Pancreas (tissue), 10 donors: ENCODE measurements around the gene CACNA2D3. TPM values are rescaled to one million over a fixed set of nuclear protein-coding genes. Genes with fewer than 3 reads are reported as not detected.

Experiments
- ATAC-seq, 4 donors: fragments of 200-7000 bp; cut with Tn5 transposase; one replicate each; pipeline versions ENCODE4 v1.8.0 to v1.9.1; 2020; ENCODE audit warnings: mild to moderate bottlenecking in 4 of 4, moderate library complexity in 4 of 4
- DNase-seq, 6 donors: peaks; one replicate each; pipeline ENCODE4 v3.0.0-alpha.2; 2020
- FAIRE-seq: peaks from 2 replicates; lab custom pipeline; 2012; peaks lifted over from hg19 to GRCh38; lab: Jason Lieb, UNC
- H3K27ac ChIP-seq, 4 donors: fragments of 200-600 bp; sonication (generic); 1 replicate in 3 of 4; 2 replicates in 1 of 4; pipeline versions ENCODE4 v1.5.0 to v1.8.0; 2020
- H3K27me3 ChIP-seq, 4 donors: fragments of 200-600 bp; one replicate each; pipeline ENCODE4 v1.8.0; 2021
- H3K36me3 ChIP-seq, 3 donors: fragments of 200-600 bp; sonication (generic) in 1 of 3; one replicate each; pipeline versions ENCODE4 v1.5.0 to v1.8.0; 2020 to 2021
- H3K4me1 ChIP-seq, 3 donors: fragments of 200-600 bp; one replicate each; pipeline ENCODE4 v1.8.0; 2021
- H3K4me3 ChIP-seq, 4 donors: fragments of 200-600 bp; sonication (generic) in 2 of 4; one replicate each; pipeline versions ENCODE4 v1.5.0 to v1.8.0; 2020 to 2021
- H3K9me3 ChIP-seq, 4 donors: fragments of 200-600 bp; one replicate each; pipeline ENCODE4 v1.8.0; 2021
- WGBS, 2 donors: extraction: QIAGEN DNeasy Blood & Tissue Kit; methylation state at CpG; one replicate each; pipeline ENCODE4 v1.1.7; 2013; 5-methylcytosine and 5-hydroxymethylcytosine counted together
- intact Hi-C, 3 donors: fragments of 100-400 bp; cut with DNase I; formaldehyde crosslinking; loops; one replicate each; pipeline versions ENCODE4 v1.11.1 to v1.14.2; 2022
- polyA plus RNA-seq, 2 donors: library from polyadenylated mRNA; stranded (reverse); fragments of 200-250 nt; gene quantifications; one replicate each; pipeline ENCODE4 v1.2.3, GENCODE V29; 2013
- total RNA-seq, 6 donors: library from RNA; stranded (reverse); fragmentation: NEBNext Ultra II Directional in 4 of 6; extraction: Animal tissue kit (Norgen Biotek cat#: 25700) in 4 of 6; gene quantifications; one replicate each; pipeline versions ENCODE4 v1.2.1 to v1.2.4, GENCODE V29; 2021 to 2023
- TF ChIP-seq, protein P1 (sequence below), 4 donors: fragments of 200-600 bp; sonication (generic) in 3 of 4; IDR thresholded peaks; one replicate each; pipeline versions ENCODE4 v1.5.0 to v1.8.0; 2021; ENCODE audit warnings: antibody characterized with exemption in 4 of 4
- donor health status: healthy with polysubstance abuse.
- donor health status: DM: no; HTN: no; CAD: no; lungs with moderate emphysema.
- donor health status: DM: no; HTN: no; CAD: no.
- donor health status: control.
- donor health status: control.
- donor health status: Bipolar disorder and iron deficiency.
- donor health status: DM: yes; HTN: yes; CAD: no.
- donor health status: DM: no; HTN: no; CAD: no.
- donor health status: DM: no; HTN: no; CAD: no.
- donor health status: DM: yes; HTN: yes; CAD: no.

The CACNA2D3 gene
- total and polyA plus RNA-seq, 8 donors, result 0.19 to 0.75 (median 0.37) TPM; not detected in 2

DNA sequence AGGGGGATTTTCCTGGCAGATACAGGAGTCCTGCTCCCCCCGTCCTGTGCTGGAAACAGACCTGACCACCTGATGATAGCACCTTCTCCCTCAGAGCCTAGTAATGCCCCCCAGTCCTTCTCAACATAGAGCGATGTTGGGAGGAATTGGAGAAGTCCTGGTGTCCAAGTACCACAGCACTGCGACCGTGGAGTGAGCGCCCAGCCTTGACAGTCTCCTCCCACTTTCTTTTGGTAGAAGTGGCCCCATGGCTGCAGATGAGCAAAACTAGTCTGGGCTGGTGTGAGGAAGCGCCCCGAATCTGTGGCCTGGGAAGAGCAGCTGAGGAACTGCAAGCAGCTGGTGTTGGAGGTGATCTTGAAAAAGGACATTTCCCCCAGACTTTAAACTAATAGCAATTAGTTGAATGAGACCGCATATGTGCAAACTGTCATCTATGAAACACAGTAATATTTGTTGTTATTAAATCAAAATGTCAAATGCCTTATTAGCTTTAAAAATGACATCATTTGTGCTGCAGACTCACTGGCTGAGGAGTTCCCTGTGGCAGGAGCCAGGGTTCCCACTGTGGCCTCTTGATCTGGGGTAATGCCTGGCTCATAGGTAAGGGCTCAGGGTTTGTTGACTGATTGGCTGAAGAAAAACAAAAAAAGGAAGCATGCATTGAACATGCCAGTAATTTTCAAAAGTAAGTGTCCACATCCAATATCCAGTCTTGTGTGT, 121.8 kb downstream of the CACNA2D3 start:
- intact Hi-C loops, result no loop called here
- no peaks in the 10 kb centered on the region for H3K9me3 ChIP-seq
- H3K27ac ChIP-seq, result no peak overlapping the region
- H3K4me3 ChIP-seq, result no peak overlapping the region
- H3K4me1 ChIP-seq, result no peaks in the 10 kb centered on the region
- TF ChIP-seq, protein P1, sequence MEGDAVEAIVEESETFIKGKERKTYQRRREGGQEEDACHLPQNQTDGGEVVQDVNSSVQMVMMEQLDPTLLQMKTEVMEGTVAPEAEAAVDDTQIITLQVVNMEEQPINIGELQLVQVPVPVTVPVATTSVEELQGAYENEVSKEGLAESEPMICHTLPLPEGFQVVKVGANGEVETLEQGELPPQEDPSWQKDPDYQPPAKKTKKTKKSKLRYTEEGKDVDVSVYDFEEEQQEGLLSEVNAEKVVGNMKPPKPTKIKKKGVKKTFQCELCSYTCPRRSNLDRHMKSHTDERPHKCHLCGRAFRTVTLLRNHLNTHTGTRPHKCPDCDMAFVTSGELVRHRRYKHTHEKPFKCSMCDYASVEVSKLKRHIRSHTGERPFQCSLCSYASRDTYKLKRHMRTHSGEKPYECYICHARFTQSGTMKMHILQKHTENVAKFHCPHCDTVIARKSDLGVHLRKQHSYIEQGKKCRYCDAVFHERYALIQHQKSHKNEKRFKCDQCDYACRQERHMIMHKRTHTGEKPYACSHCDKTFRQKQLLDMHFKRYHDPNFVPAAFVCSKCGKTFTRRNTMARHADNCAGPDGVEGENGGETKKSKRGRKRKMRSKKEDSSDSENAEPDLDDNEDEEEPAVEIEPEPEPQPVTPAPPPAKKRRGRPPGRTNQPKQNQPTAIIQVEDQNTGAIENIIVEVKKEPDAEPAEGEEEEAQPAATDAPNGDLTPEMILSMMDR (IDR thresholded peaks at IDR 0.05), result no peak
- 85 to 91% methylated on average over 8 of the region's 8 CpGs for WGBS, 2 donors
- FAIRE-seq (no peak), DNase-seq (no peak), ATAC-seq (no peak)
- H3K36me3 ChIP-seq, result no peaks in the 10 kb centered on the region
- no peaks in the 10 kb centered on the region for H3K27me3 ChIP-seq

DNA sequence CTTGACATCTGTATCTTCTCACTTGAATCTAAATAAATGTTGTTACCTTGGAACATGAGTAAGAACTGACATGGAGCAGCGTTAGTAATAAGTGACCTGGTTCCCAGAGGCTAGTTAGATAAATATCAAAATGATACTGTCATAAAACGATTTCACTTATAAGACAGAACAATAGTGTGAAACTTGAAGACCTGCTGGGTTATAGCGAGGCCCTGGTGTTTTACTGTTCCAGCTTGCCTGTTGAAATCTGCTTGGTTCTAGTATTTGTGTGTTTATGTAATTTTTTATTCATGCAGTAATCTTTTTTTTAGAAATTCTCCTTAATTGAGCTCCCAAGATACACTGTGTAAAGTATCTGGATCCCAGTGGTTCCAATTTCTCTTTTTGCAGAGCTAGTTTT, 129.4 kb downstream of the CACNA2D3 start:
- ATAC-seq (no peak), FAIRE-seq (no peak), DNase-seq (no peak)
- Histone ChIP-seq H3K27ac (no peak overlapping the region), H3K4me3 (no peak overlapping the region), H3K9me3 (no peaks in the 10 kb centered on the region), H3K4me1 (no peaks in the 10 kb centered on the region), H3K36me3 (no peaks in the 10 kb centered on the region), H3K27me3 (no peaks in the 10 kb centered on the region)
- 38 to 41% methylated on average over 3 of the region's 3 CpGs for WGBS, 2 donors
- TF ChIP-seq, protein P1 (IDR thresholded peaks at IDR 0.05), result no peak
- intact Hi-C loops, result no loop called here

DNA sequence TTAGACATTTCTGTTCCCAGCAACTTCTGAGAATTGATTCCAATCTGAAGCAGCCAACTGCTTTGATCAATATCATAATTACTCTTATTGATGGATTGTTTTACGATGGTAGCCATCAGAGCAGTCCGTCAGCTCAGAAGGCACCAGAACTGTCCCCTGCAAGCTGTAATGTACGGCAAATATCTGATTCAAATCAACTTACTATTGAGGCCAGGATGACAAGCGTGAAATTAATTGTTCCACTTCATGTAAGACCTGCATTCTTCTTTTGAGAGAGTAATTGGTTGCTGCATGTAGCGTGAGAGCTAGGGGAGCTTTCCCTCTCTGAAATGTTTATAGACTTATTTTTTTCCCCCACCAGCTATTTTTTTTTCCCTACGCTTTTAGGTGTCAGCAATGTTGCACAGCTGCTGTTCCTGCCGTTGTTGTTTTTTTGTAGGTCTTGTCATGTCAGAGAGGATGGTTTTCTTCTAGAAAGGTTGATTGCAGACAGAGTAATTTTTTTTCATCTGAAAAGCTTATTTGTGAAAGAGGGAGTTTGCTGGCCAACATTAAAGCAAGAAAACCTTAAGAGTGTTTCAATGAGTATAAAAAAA, 134.9 kb downstream of the CACNA2D3 start:
- Histone ChIP-seq H3K4me1 (no peaks in the 10 kb centered on the region), H3K27ac (no peak overlapping the region), H3K36me3 (no peaks in the 10 kb centered on the region), H3K9me3 (no peaks in the 10 kb centered on the region), H3K27me3 (peaks cover 0 to under 1% (median 0%) of the 10 kb centered on the region in 4 donors), H3K4me3 (no peak overlapping the region)
- intact Hi-C loops, result no loop called here
- FAIRE-seq (no peak), DNase-seq (no peak), ATAC-seq (peak in 1 of 4 donors; percentile 22)
- TF ChIP-seq, protein P1 (IDR thresholded peaks at IDR 0.05), result no peak
- 36 to 42% methylated on average over 7 of the region's 7 CpGs for WGBS, 2 donors

DNA sequence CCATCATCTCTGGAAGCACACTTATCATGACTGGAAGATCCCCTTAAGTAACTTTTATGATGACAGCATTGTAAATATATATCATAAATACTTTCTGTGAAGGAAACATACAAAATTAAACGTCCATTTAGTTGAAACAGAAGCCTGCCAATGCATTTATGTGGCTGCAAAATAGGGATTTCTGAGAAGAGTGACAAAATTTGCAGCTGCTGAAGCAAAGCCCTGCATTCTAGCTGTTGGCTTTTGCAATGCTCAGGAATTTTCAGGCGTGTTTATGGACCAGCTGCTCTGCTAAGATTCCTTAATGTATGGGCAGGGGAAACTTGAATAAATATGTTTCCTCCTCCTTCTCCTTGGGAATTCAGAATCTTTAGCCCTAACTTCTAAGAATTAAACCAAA, 137.3 kb downstream of the CACNA2D3 start:
- ATAC-seq (no peak), DNase-seq (no peak), FAIRE-seq (no peak)

More for the DNA sequence above, 137.3 kb downstream of the CACNA2D3 start:
- H3K4me3 ChIP-seq, result no peak overlapping the region
- no peaks in the 10 kb centered on the region for H3K9me3 ChIP-seq
- H3K4me1 ChIP-seq, result no peaks in the 10 kb centered on the region
- intact Hi-C loops, result no loop called here
- WGBS, 2 donors, result 47 to 54% methylated on average over 2 of the region's 2 CpGs
- H3K27ac ChIP-seq, result no peak overlapping the region
- peaks cover 0 to 3% (median 0%) of the 10 kb centered on the region in 4 donors for H3K27me3 ChIP-seq
- no peaks in the 10 kb centered on the region for H3K36me3 ChIP-seq
- TF ChIP-seq, protein P1 (IDR thresholded peaks at IDR 0.05), result no peak
